Nephron progenitor cell (in vitro differentiated cells): ENCODE results near the gene TBC1D16.

ENCODE experiments used
- DNase-seq: peaks from one replicate; pipeline ENCODE4 v3.0.0; 2021
- H3K27ac Mint-ChIP-seq: 2 replicates; pipeline ENCODE4 v1.8.0; 2021; ENCODE audit warnings: mild to moderate bottlenecking, moderate library complexity, mixed read lengths
- H3K27me3 Mint-ChIP-seq: 2 replicates; pipeline ENCODE4 v1.8.0; 2021; ENCODE audit warnings: mild to moderate bottlenecking, low read depth, mixed read lengths; ENCODE audit not compliant: poor library complexity
- H3K36me3 Mint-ChIP-seq: 2 replicates; pipeline ENCODE4 v1.8.0; 2021; ENCODE audit warnings: low read depth, mixed read lengths
- H3K4me1 Mint-ChIP-seq: 2 replicates; pipeline ENCODE4 v1.8.0; 2021; ENCODE audit warnings: mixed read lengths
- H3K4me3 Mint-ChIP-seq: 2 replicates; pipeline ENCODE4 v1.8.0; 2021; ENCODE audit warnings: mild to moderate bottlenecking, moderate library complexity, mixed read lengths
- H3K9me3 Mint-ChIP-seq: 2 replicates; pipeline ENCODE4 v1.8.0; 2021; ENCODE audit warnings: mild to moderate bottlenecking, moderate library complexity, mixed read lengths
- TF ChIP-seq, protein P1 (sequence below): fragments of 200-600 bp; sonication (generic); IDR thresholded peaks from 2 replicates; pipeline ENCODE4 v1.5.0; 2021; ENCODE audit warnings: antibody characterized with exemption

TBC1D16 gene

GRCh38 chr17:79982986-79983385 is 52.7 kb downstream of the TBC1D16 start:
- Mint-ChIP-seq H3K36me3 (peaks cover 9% of the 10 kb centered on the region), H3K27me3 (no peaks in the 10 kb centered on the region), H3K4me1 (peaks cover 76% of the 10 kb centered on the region), H3K9me3 (no peaks in the 10 kb centered on the region), H3K4me3 (no peak overlapping the region), H3K27ac (peak overlapping the region; percentile 68)
- TF ChIP-seq, protein P1, sequence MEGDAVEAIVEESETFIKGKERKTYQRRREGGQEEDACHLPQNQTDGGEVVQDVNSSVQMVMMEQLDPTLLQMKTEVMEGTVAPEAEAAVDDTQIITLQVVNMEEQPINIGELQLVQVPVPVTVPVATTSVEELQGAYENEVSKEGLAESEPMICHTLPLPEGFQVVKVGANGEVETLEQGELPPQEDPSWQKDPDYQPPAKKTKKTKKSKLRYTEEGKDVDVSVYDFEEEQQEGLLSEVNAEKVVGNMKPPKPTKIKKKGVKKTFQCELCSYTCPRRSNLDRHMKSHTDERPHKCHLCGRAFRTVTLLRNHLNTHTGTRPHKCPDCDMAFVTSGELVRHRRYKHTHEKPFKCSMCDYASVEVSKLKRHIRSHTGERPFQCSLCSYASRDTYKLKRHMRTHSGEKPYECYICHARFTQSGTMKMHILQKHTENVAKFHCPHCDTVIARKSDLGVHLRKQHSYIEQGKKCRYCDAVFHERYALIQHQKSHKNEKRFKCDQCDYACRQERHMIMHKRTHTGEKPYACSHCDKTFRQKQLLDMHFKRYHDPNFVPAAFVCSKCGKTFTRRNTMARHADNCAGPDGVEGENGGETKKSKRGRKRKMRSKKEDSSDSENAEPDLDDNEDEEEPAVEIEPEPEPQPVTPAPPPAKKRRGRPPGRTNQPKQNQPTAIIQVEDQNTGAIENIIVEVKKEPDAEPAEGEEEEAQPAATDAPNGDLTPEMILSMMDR = no peak
- no peak for DNase-seq

DNA sequence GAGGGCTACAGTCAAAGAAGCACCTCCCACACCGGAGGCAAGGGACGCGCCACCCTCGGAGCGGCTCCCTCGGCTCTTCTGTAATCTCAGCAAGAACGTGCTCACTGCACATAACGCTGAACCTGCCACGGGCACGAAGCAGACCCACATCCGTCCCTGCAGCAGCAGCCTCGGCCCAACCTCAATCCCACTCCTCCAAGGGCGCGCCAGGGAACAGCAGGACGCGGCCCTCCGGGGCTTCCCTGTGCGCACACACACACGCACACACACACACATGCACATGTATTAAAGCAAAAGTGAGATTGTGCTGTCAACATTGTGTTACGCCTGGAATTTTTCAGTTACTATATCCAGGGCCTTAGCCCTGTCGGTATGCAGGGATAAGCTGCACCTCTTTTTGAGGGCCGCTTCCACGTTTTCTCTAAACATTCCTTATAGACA is 54.0 kb downstream of the TBC1D16 start:
- Mint-ChIP-seq H3K36me3 (peaks cover 9% of the 10 kb centered on the region), H3K4me3 (no peak overlapping the region), H3K27ac (no peak overlapping the region), H3K9me3 (no peaks in the 10 kb centered on the region), H3K27me3 (no peaks in the 10 kb centered on the region), H3K4me1 (peaks cover 77% of the 10 kb centered on the region)
- no peak for DNase-seq
- TF ChIP-seq, protein P1 = no peak

GRCh38 chr17:79981090-79981489 is 54.6 kb downstream of the TBC1D16 start:
- Mint-ChIP-seq H3K4me3 (no peak overlapping the region), H3K27ac (peak overlapping the region; percentile 71), H3K36me3 (peaks cover 9% of the 10 kb centered on the region), H3K27me3 (no peaks in the 10 kb centered on the region), H3K4me1 (peaks cover 74% of the 10 kb centered on the region), H3K9me3 (no peaks in the 10 kb centered on the region)
- DNase-seq = no peak
- TF ChIP-seq, protein P1 = no peak

GRCh38 chr17:79980246-79981043 is 55.2 kb downstream of the TBC1D16 start:
- peaks cover 69% of the 10 kb centered on the region for H3K4me1 Mint-ChIP-seq
- TF ChIP-seq, protein P1 = no peak
- no peak overlapping the region for H3K27ac Mint-ChIP-seq
- H3K27me3 Mint-ChIP-seq = no peaks in the 10 kb centered on the region
- H3K4me3 Mint-ChIP-seq = no peak overlapping the region
- no peaks in the 10 kb centered on the region for H3K9me3 Mint-ChIP-seq
- peaks cover 9% of the 10 kb centered on the region for H3K36me3 Mint-ChIP-seq
- no peak for DNase-seq

GRCh38 chr17:79979816-79980215 is 55.9 kb downstream of the TBC1D16 start:
- DNase-seq = no peak
- Mint-ChIP-seq H3K9me3 (no peaks in the 10 kb centered on the region), H3K27me3 (no peaks in the 10 kb centered on the region), H3K36me3 (peaks cover 9% of the 10 kb centered on the region), H3K4me3 (no peak overlapping the region), H3K27ac (no peak overlapping the region), H3K4me1 (peaks cover 69% of the 10 kb centered on the region)
- TF ChIP-seq, protein P1 = no peak
